ENCODE measurements around the gene C5orf47.

DNA sequence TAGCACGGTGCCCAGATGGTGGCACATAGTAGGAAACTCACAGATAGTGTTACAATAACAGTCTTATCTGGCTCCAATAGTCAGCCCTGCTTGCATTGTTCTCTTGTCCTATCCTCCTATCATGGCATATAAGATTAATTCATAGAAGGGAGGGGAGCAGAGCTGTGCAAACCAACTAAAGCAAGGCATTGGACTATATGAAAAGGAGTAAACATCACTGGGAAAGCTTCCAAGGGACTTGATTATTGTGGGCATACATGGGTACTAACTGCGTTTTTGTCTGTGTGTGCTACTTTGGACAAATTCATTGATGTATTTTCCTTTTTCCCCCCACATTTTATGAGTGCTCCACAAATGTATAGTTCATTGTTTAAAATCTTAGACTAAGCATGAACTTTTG lies 43.8 kb upstream of the C5orf47 start:
- TF ChIP-seq, protein P1, sequence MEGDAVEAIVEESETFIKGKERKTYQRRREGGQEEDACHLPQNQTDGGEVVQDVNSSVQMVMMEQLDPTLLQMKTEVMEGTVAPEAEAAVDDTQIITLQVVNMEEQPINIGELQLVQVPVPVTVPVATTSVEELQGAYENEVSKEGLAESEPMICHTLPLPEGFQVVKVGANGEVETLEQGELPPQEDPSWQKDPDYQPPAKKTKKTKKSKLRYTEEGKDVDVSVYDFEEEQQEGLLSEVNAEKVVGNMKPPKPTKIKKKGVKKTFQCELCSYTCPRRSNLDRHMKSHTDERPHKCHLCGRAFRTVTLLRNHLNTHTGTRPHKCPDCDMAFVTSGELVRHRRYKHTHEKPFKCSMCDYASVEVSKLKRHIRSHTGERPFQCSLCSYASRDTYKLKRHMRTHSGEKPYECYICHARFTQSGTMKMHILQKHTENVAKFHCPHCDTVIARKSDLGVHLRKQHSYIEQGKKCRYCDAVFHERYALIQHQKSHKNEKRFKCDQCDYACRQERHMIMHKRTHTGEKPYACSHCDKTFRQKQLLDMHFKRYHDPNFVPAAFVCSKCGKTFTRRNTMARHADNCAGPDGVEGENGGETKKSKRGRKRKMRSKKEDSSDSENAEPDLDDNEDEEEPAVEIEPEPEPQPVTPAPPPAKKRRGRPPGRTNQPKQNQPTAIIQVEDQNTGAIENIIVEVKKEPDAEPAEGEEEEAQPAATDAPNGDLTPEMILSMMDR (optimal IDR thresholded peaks at IDR 0.05 in 1 of 3, IDR thresholded peaks at IDR 0.05 in 1 of 3, conservative IDR thresholded peaks at IDR 0.05 in 1 of 3; ENCODE audit: extremely low read depth in 1 of 3, insufficient read depth in 2 of 3, low read length in 3 of 3), result no peak
- no peak for TF ChIP-seq EZH2 (IDR thresholded peaks at IDR 0.05; ENCODE audit: low read length)

All from keratinocyte (primary cell).